Measurements from ENCODE around the gene PHKA1.

GRCh38 chrX:72676465-72676864 lies 37.6 kb downstream of the PHKA1 start:
- TF ChIP-seq CTCF (IDR thresholded peaks at IDR 0.05) (no peak), POLR2A (IDR thresholded peaks at IDR 0.05) (no peak)
